ENCODE data around the gene CFAP90. TPM values are rescaled to one million over a fixed set of nuclear protein-coding genes. Genes with fewer than 3 reads are reported as not detected.

The CFAP90 gene
- polyA plus RNA-seq, 2 of the 4 experiments (the other 2 are of a cell fraction), result 0.17 to 0.25 TPM

GRCh38 chr5:7845557-7845956 is 5.4 kb downstream of the CFAP90 start:
- ATAC-seq, result no peak
- WGBS (ENCODE audit: missing lambda C conversion rate), result 62% methylated on average over 7 of the region's 7 CpGs
- POLR2A ChIA-PET, result no interaction called here
- no peaks in the 10 kb centered on the region for H3K4me1 ChIP-seq
- H3K27ac ChIP-seq, result no peak overlapping the region
- no peak overlapping the region for H3K4me2 ChIP-seq
- CTCF ChIA-PET, result interaction anchor here (1.5 kb wide), 1 partner anchor 40 kb away, joined by 3 read pairs; no protein-coding TSS in a partner anchor
- no peak overlapping the region for H3K4me3 ChIP-seq
- no peak for FAIRE-seq
- no peak for DNase-seq (ENCODE audit: low read depth in 1 of 2, low spot score in 1 of 2)
- H3K9me3 ChIP-seq, result no peaks in the 10 kb centered on the region
- TF ChIP-seq NFE2L2 (conservative IDR thresholded peaks at IDR 0.05; ENCODE audit: low read length), result no peak

GRCh38 chr5:7844901-7845300 is 6.0 kb downstream of the CFAP90 start:
- CTCF ChIA-PET, result interaction anchor here (1.5 kb wide), 1 partner anchor 41 kb away, joined by 3 read pairs; no protein-coding TSS in a partner anchor
- DNase-seq (ENCODE audit: low read depth in 1 of 2, low spot score in 1 of 2) (no peak), ATAC-seq (no peak), FAIRE-seq (no peak)
- no peak for TF ChIP-seq CEBPB (IDR thresholded peaks at IDR 0.05)
- POLR2A ChIA-PET, result no interaction called here
- no peak overlapping the region for H3K27ac ChIP-seq
- no peaks in the 10 kb centered on the region for H3K9me3 ChIP-seq
- no peak overlapping the region for H3K4me3 ChIP-seq
- H3K4me2 ChIP-seq, result no peak overlapping the region
- no peaks in the 10 kb centered on the region for H3K4me1 ChIP-seq

- no peak overlapping the region for H3K4me2 ChIP-seq
- FAIRE-seq, result no peak
- no peaks in the 10 kb centered on the region for H3K9me3 ChIP-seq
- H3K27ac ChIP-seq, result no peak overlapping the region
- DNase-seq (ENCODE audit: low read depth in 1 of 2, low spot score in 1 of 2), result no peak
- WGBS (ENCODE audit: missing lambda C conversion rate), result 3% methylated on average over 2 of the region's 2 CpGs
- H3K4me1 ChIP-seq, result no peaks in the 10 kb centered on the region
- CTCF ChIA-PET, result interaction anchor here (0.9 kb wide), 1 partner anchor 9 kb away, joined by 3 read pairs; no protein-coding TSS in a partner anchor
- TF ChIP-seq ZC3H11A (IDR thresholded peaks at IDR 0.05), result no peak
- no peak for TF ChIP-seq EP300 (IDR thresholded peaks at IDR 0.05)
- no peak for TF ChIP-seq SMC3 (IDR thresholded peaks at IDR 0.05)
- ATAC-seq, result no peak
- no peak overlapping the region for H3K4me3 ChIP-seq
- POLR2A ChIA-PET, result no interaction called here
Observed at GRCh38 chr5:7842531-7842930, 8.4 kb downstream of the CFAP90 start.

DNA sequence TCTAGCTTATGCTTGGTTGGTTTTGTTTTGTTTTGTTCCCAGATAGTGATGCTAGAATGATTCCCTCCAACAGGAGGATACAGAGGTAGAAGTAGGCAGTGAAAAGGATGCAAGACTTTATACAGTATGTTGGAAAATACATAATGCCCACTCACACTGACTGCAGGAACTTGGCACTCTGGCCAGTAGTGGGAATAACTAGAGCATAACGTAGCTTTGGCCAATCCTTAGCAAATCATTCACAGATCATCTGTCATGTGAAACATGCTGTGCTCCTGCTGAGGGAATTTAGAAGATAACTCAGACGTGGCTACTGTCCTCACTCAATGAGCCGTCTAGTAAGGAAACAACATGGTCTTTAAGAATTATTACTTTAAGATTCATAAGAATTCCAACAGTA is 13.5 kb downstream of the CFAP90 start:
- TF ChIP-seq EHF (CRISPR knock-in tag; IDR thresholded peaks at IDR 0.05), result no peak
- no peak for TF ChIP-seq CHD4 (IDR thresholded peaks at IDR 0.05; ENCODE audit: borderline replicate concordance)
- no peak for TF ChIP-seq NPAS2 (CRISPR knock-in tag; IDR thresholded peaks at IDR 0.05; ENCODE audit: borderline replicate concordance)
- no peak for TF ChIP-seq ZSCAN20 (CRISPR knock-in tag; IDR thresholded peaks at IDR 0.05)
- no peak for TF ChIP-seq JUNB (IDR thresholded peaks at IDR 0.05)
- TF ChIP-seq HDAC2 (IDR thresholded peaks at IDR 0.05), result no peak
- TF ChIP-seq, protein P1, sequence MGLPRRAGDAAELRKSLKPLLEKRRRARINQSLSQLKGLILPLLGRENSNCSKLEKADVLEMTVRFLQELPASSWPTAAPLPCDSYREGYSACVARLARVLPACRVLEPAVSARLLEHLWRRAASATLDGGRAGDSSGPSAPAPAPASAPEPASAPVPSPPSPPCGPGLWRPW (IDR thresholded peaks at IDR 0.05), result no peak
- TF ChIP-seq GATA3 (IDR thresholded peaks at IDR 0.05; ENCODE audit: borderline replicate concordance), result no peak
- TF ChIP-seq RNF2 (IDR thresholded peaks at IDR 0.05; ENCODE audit: borderline replicate concordance, low read depth), result no peak
- TF ChIP-seq USF2 (IDR thresholded peaks at IDR 0.05), result no peak
- TF ChIP-seq FOXS1 (CRISPR knock-in tag; IDR thresholded peaks at IDR 0.05), result no peak
- no peak for TF ChIP-seq FOSL2 (IDR thresholded peaks at IDR 0.05)
- no peak for TF ChIP-seq FOSL2 (CRISPR knock-in tag; IDR thresholded peaks at IDR 0.05)
- TF ChIP-seq ZNF302 (CRISPR knock-in tag; IDR thresholded peaks at IDR 0.05), result no peak
- TF ChIP-seq PHF8 (IDR thresholded peaks at IDR 0.05; ENCODE audit: borderline replicate concordance, low read depth), result no peak
- ATAC-seq (no peak), DNase-seq (ENCODE audit: low read depth in 1 of 2, low spot score in 1 of 2) (no peak), FAIRE-seq (no peak)
- CTCF ChIA-PET, result interaction anchor here (1.0 kb wide), 1 partner anchor 49 kb away, joined by 3 read pairs; no protein-coding TSS in a partner anchor
- H3K4me1 ChIP-seq, result no peaks in the 10 kb centered on the region
- POLR2A ChIA-PET, result no interaction called here
- no peak overlapping the region for H3K4me2 ChIP-seq
- H3K27ac ChIP-seq, result no peak overlapping the region
- H3K4me3 ChIP-seq, result no peak overlapping the region
- H3K9me3 ChIP-seq, result no peaks in the 10 kb centered on the region
- WGBS (ENCODE audit: missing lambda C conversion rate), result 16% methylated on average over 3 of the region's 3 CpGs
